H1 (cell line): ENCODE results near the gene CLEC16A. TPM values are rescaled to one million over a fixed set of nuclear protein-coding genes. Genes with fewer than 3 reads are reported as not detected.

Experiments used
- BCL11A ChIP-seq, 2 experiments: IDR thresholded peaks; one replicate each; pipeline ENCODE4 v1.6.1; 2011; ENCODE audit warnings: low read depth in 2 of 2, low read length in 2 of 2, mild to moderate bottlenecking in 2 of 2
- CHD7 ChIP-seq: fragments of 300-600 bp; sonication (generic); IDR thresholded peaks from 2 replicates; pipeline ENCODE4 v1.7.1; 2012; ENCODE audit warnings: low read length, moderate library complexity, mild to moderate bottlenecking, inconsistent platforms; ENCODE audit not compliant: insufficient replicate concordance
- CTBP2 ChIP-seq: IDR thresholded peaks from 2 replicates; pipeline ENCODE4 v1.7.0; 2011; ENCODE audit warnings: borderline replicate concordance, mild to moderate bottlenecking, moderate library complexity, mixed read lengths, low read length; ENCODE audit not compliant: insufficient read depth, insufficient read length
- MAX ChIP-seq: IDR thresholded peaks from 2 replicates; pipeline ENCODE4 v1.6.1; 2012; ENCODE audit warnings: inconsistent platforms
- SAP30 ChIP-seq: fragments of 300-600 bp; sonication (generic); IDR thresholded peaks from 2 replicates; pipeline ENCODE4 v1.7.1; 2012; ENCODE audit warnings: low read length, moderate library complexity, mild to moderate bottlenecking, inconsistent platforms; ENCODE audit not compliant: insufficient read depth, insufficient replicate concordance
- SIN3A ChIP-seq, 2 experiments: IDR thresholded peaks in 1 of 2; conservative IDR thresholded peaks in 1 of 2; 2 replicates each; pipeline ENCODE4 v1.6.1; 2011 to 2012; ENCODE audit warnings: low read length in 2 of 2, improper control_type of control experiment in 1 of 2, low read depth in 1 of 2, mild to moderate bottlenecking in 1 of 2
- polyA plus RNA-seq, 7 experiments: library from polyadenylated mRNA; depleted of rRNA in 3 of 7; stranded (reverse) in 5 of 7; unstranded in 2 of 7; fragments of >200 nt in 5 of 7; fragments of 200-250 nt in 2 of 7; gene quantifications; 1 replicate in 5 of 7; 2 replicates in 1 of 7; 4 replicates in 1 of 7; pipeline versions ENCODE4 v1.2.1 to v1.2.3, GENCODE V29; 2011 to 2013; ENCODE audit warnings: missing spikeins in 2 of 7, mixed read lengths in 2 of 7
- total RNA-seq: library from RNA; stranded (reverse); fragmentation: NEBNext Ultra II Directional; extraction: Animal tissue kit (Norgen Biotek cat#: 25700); gene quantifications from 2 replicates; pipeline ENCODE4 v1.2.1, GENCODE V29; 2021
- TF ChIP-seq, protein P1 (sequence below): IDR thresholded peaks from 2 replicates; pipeline ENCODE4 v1.6.1; 2012; ENCODE audit warnings: low read length, inconsistent platforms

Gene CLEC16A
- total and polyA plus RNA-seq, 2 of the 8 experiments (the other 6 are each of a cell fraction or from before 2014, with no cell fraction given) = 7.6 to 19.3 TPM

DNA sequence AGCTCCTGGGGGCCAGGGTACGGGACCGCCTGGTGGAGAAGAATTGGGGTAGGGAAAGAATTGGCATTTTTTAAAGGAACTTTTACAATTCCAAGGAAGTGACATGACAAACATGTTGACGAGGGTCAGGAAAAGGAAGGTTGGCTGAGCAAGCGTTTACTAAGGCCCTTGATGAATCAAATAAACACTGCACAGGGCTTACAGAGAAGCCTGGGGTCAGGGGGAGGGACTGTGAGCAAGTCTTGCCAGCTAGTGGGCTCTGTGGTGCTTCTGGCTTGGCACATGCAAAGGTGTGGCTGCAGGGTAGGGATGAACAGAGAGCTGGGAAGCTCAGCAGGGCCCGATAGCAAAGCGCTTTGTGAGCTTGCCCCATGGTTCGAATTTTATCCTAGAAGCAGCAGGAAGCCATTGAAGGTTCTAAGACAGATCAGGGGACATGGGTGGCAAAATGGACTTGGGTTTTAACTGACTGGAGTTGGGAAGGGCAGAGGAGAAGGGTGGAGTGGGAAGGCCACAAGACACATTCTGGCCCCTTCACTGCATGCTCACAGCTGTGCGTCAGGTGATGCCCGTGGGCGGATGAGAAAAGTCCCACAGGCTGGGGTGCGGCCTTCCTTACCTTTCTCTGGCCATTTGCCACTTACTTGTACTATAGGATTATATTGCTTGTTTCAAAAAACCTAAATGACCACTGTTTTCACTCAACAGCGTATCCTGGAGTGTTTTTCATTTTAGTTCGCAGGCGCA is 193.8 kb downstream of the CLEC16A start (continued):
- TF ChIP-seq CHD7 (no peak), CTBP2 (no peak), MAX (no peak), SIN3A (conservative IDR thresholded peaks at IDR 0.05 in 1 of 2, IDR thresholded peaks at IDR 0.05 in 1 of 2; ENCODE audit: low read depth in 1 of 2, low read length in 2 of 2) (no peak), SAP30 (no peak), BCL11A (IDR thresholded peaks at IDR 0.05; ENCODE audit: low read depth in 2 of 2, low read length in 2 of 2) (no peak)
- TF ChIP-seq, protein P1, sequence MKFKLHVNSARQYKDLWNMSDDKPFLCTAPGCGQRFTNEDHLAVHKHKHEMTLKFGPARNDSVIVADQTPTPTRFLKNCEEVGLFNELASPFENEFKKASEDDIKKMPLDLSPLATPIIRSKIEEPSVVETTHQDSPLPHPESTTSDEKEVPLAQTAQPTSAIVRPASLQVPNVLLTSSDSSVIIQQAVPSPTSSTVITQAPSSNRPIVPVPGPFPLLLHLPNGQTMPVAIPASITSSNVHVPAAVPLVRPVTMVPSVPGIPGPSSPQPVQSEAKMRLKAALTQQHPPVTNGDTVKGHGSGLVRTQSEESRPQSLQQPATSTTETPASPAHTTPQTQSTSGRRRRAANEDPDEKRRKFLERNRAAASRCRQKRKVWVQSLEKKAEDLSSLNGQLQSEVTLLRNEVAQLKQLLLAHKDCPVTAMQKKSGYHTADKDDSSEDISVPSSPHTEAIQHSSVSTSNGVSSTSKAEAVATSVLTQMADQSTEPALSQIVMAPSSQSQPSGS = no peak
